ENCODE data around the gene MFSD12.

DNA sequence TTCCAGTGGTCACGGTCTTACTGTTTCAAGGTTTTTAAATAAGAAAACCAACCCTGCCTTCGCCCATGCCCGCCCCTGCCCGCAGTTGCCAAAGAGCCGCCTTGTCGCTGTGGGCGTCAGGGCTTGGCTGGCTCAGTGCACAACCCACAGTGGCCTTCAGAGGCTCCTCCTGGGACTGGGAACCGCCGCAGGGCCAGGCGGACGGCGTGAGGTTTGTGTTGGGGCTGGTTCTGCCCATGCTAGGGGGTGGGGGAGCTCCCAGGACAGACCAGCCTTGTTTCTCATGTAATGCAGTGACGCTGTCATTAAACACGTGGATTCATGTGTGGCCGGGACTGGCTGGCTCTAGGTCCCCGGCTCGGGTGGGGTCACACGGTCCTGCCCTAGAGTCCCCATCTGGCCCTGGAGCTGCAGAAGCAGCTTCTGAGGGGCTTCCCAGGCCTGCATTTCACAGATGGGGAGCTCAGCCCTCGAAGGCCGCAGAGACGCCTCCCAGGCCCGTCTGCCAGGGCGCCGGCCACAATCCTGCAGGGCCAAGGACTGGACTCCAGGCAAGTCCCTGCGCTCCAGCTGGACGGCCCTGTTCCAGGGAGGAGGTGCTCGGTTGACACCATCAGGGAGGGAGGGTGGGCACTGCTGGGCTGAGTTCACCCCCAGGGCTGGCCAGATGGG lies 20.8 kb downstream of the MFSD12 start:
- TF ChIP-seq, protein P1, sequence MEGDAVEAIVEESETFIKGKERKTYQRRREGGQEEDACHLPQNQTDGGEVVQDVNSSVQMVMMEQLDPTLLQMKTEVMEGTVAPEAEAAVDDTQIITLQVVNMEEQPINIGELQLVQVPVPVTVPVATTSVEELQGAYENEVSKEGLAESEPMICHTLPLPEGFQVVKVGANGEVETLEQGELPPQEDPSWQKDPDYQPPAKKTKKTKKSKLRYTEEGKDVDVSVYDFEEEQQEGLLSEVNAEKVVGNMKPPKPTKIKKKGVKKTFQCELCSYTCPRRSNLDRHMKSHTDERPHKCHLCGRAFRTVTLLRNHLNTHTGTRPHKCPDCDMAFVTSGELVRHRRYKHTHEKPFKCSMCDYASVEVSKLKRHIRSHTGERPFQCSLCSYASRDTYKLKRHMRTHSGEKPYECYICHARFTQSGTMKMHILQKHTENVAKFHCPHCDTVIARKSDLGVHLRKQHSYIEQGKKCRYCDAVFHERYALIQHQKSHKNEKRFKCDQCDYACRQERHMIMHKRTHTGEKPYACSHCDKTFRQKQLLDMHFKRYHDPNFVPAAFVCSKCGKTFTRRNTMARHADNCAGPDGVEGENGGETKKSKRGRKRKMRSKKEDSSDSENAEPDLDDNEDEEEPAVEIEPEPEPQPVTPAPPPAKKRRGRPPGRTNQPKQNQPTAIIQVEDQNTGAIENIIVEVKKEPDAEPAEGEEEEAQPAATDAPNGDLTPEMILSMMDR (IDR thresholded peaks at IDR 0.05), result no peak
- no peak for TF ChIP-seq ZFX (IDR thresholded peaks at IDR 0.05; ENCODE audit: borderline replicate concordance)

All from 22Rv1 (cell line).